Ishikawa (cell line): ENCODE results near the gene BEAN1.
A peak's percentile ranks its signal among the peaks of the same experiment; 100 is the strongest.

Experiments used
- CEBPB ChIP-seq: IDR thresholded peaks from 2 replicates; pipeline ENCODE4 v1.6.1; 2012
- CREB1 ChIP-seq: IDR thresholded peaks from 2 replicates; pipeline ENCODE4 v1.6.1; 2012; ENCODE audit warnings: low read depth
- EGR1 ChIP-seq: IDR thresholded peaks from 2 replicates; pipeline ENCODE4 v1.6.1; 2012
- EP300 ChIP-seq: IDR thresholded peaks from 2 replicates; pipeline ENCODE4 v1.6.1; 2012; ENCODE audit warnings: borderline replicate concordance
- FOXM1 ChIP-seq: IDR thresholded peaks from 2 replicates; pipeline ENCODE4 v1.6.1; 2012; ENCODE audit warnings: low read depth, borderline replicate concordance
- NFIC ChIP-seq: IDR thresholded peaks from 2 replicates; pipeline ENCODE4 v1.6.1; 2012
- RAD21 ChIP-seq: IDR thresholded peaks from 2 replicates; pipeline ENCODE4 v1.6.1; 2012; ENCODE audit warnings: low read depth
- TAF1 ChIP-seq: IDR thresholded peaks from 2 replicates; pipeline ENCODE4 v1.6.1; 2012; ENCODE audit warnings: low read depth, mild to moderate bottlenecking
- TCF12 ChIP-seq: IDR thresholded peaks from 2 replicates; pipeline ENCODE4 v1.6.1; 2012; ENCODE audit warnings: low read depth
- TEAD4 ChIP-seq: IDR thresholded peaks from 2 replicates; pipeline ENCODE4 v1.6.1; 2012
- YY1 ChIP-seq: IDR thresholded peaks from 2 replicates; pipeline ENCODE4 v1.6.1; 2012; ENCODE audit warnings: low read depth
- ZBTB7A ChIP-seq: IDR thresholded peaks from 2 replicates; pipeline ENCODE4 v1.6.1; 2012; ENCODE audit warnings: low read depth
- TF ChIP-seq, protein P1 (sequence below): IDR thresholded peaks from 2 replicates; pipeline ENCODE4 v1.6.1; 2012
- TF ChIP-seq, protein P2 (sequence below): IDR thresholded peaks from 2 replicates; pipeline ENCODE4 v1.6.1; 2012
- TF ChIP-seq, protein P3 (sequence below): IDR thresholded peaks from 2 replicates; pipeline ENCODE4 v1.6.1; 2012; ENCODE audit warnings: low read depth, mild to moderate bottlenecking

Gene BEAN1

DNA sequence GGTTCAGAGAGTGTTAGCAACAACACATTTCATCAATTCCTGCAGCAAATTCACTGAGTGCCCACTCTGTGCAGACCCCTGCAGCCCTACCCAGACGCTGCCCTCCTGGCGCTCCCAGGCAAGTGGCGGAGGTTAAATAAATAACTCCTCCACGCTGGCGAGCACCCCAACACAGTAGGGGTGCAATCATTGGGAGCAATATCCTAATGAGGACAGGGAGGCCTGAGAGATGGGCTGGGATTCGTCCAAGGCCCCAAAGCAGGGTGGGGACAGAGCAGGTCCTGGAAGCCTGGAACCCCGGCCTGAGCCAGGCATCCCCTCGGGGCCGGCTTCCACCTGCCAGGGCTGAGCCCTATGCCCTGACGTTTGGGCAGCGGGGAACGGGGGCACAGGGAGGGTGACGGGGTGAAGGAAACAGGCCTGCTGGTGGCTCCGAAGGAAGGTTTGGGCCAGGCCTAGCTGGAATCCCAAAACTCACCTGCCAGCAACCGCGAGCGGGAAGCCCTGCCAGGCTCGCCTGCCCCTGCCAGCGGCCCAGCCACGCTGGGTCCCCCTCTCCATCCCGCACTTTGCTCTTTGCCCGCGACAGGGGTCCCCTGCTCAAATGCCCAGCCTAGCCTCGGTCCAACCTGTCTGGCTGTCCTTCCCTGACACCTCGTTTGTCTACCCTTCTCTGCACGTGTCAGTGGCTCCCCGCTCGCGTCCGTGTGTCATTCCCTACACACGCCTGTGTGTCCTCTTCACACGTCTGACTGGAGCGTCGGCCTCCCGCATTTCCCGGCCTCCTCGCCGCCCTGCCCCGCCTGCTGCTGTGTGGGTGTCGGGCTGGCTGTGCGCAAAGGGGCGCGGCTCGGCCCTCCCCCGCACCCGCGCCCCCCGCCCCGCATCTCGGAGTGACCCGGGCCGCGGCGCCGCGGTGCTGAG, 721 bp upstream of the BEAN1 start:
- TF ChIP-seq, protein P1, sequence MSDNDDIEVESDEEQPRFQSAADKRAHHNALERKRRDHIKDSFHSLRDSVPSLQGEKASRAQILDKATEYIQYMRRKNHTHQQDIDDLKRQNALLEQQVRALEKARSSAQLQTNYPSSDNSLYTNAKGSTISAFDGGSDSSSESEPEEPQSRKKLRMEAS = peak; percentile 72
- TF ChIP-seq RAD21 = no peak
- no peak for TF ChIP-seq TAF1
- peak; percentile 49 for TF ChIP-seq EGR1
- TF ChIP-seq TEAD4 = no peak

DNA sequence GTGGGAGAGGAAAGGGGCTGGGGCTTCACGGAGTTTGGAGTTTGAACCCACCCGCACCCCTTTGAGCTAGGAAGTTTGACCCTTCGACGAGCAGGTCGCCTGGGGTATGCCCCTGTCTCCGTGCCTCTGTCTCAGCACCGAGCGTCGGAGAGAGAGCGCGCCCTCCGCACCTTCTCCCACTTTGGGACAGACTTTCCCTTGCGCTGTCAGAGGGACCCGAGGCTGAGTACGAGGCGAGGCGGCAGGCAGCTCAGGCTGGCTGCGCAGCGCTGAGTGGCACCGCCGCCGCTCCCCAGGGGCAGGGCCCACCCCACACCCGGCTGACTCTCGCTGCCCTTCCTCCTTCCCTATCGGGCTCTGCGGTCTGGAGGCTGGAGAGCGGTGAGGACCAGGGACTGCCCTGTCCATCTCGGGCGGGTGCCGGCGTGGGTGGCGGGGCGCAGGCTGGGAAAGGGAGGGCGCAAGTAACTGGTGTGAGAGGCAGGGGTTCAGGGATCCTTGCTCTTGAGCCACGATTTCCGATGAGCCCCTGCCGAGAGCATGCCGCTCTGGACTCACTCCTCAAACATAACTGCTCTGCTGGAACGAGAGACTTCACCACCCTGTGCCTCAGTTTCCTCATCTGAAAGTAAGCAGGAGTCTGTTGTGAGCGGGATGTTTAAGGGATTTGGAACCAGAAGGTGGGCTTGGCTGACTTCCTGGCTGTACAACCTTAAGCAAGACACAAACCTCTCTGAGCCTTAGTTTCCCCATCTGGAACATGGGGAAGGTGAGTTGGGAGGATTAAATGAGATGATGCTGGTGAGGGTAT, 981 bp downstream of the BEAN1 start:
- TF ChIP-seq, protein P1 = no peak
- TF ChIP-seq, protein P2, sequence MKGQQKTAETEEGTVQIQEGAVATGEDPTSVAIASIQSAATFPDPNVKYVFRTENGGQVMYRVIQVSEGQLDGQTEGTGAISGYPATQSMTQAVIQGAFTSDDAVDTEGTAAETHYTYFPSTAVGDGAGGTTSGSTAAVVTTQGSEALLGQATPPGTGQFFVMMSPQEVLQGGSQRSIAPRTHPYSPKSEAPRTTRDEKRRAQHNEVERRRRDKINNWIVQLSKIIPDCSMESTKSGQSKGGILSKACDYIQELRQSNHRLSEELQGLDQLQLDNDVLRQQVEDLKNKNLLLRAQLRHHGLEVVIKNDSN = no peak
- TF ChIP-seq, protein P3, sequence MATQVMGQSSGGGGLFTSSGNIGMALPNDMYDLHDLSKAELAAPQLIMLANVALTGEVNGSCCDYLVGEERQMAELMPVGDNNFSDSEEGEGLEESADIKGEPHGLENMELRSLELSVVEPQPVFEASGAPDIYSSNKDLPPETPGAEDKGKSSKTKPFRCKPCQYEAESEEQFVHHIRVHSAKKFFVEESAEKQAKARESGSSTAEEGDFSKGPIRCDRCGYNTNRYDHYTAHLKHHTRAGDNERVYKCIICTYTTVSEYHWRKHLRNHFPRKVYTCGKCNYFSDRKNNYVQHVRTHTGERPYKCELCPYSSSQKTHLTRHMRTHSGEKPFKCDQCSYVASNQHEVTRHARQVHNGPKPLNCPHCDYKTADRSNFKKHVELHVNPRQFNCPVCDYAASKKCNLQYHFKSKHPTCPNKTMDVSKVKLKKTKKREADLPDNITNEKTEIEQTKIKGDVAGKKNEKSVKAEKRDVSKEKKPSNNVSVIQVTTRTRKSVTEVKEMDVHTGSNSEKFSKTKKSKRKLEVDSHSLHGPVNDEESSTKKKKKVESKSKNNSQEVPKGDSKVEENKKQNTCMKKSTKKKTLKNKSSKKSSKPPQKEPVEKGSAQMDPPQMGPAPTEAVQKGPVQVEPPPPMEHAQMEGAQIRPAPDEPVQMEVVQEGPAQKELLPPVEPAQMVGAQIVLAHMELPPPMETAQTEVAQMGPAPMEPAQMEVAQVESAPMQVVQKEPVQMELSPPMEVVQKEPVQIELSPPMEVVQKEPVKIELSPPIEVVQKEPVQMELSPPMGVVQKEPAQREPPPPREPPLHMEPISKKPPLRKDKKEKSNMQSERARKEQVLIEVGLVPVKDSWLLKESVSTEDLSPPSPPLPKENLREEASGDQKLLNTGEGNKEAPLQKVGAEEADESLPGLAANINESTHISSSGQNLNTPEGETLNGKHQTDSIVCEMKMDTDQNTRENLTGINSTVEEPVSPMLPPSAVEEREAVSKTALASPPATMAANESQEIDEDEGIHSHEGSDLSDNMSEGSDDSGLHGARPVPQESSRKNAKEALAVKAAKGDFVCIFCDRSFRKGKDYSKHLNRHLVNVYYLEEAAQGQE = no peak
- no peak for TF ChIP-seq FOXM1
- no peak for TF ChIP-seq CREB1
- TF ChIP-seq TEAD4 = no peak
- TF ChIP-seq ZBTB7A = no peak
- no peak for TF ChIP-seq EP300
- TF ChIP-seq RAD21 = no peak
- no peak for TF ChIP-seq CEBPB
- no peak for TF ChIP-seq TAF1
- no peak for TF ChIP-seq YY1
- no peak for TF ChIP-seq TCF12

DNA sequence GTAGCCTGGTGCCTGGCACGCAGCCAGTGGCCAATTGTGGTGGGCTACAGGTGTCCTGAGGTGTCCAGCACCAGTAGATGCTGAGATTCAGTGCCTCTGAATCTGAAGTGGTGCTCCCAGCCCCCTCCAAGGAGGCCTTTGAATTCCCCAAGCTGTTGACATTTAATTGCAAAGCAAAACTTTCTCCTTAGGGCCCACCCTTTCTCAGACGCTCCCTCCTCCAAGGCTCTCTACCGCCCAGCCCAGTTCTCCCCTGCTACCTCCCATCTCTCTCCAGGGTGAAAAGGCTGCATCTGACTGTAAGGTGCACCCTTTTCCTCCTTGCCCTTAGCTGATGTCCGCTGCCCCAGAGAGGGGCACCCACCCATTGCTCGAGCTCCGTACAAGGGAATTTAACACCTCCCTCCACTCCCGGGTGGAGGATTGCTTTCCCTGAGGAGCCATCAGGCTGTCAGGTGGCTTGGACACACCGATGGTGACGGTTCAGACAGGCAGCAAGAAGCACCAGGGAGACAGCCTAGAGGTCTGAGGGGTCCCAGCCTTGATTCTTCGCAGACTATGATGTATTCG, 1.7 kb downstream of the BEAN1 start:
- TF ChIP-seq EGR1 (no peak), NFIC (0 out of 2 replicates have a peak, but pooled peaks have one; percentile 8)
- TF ChIP-seq, protein P1 = no peak

DNA sequence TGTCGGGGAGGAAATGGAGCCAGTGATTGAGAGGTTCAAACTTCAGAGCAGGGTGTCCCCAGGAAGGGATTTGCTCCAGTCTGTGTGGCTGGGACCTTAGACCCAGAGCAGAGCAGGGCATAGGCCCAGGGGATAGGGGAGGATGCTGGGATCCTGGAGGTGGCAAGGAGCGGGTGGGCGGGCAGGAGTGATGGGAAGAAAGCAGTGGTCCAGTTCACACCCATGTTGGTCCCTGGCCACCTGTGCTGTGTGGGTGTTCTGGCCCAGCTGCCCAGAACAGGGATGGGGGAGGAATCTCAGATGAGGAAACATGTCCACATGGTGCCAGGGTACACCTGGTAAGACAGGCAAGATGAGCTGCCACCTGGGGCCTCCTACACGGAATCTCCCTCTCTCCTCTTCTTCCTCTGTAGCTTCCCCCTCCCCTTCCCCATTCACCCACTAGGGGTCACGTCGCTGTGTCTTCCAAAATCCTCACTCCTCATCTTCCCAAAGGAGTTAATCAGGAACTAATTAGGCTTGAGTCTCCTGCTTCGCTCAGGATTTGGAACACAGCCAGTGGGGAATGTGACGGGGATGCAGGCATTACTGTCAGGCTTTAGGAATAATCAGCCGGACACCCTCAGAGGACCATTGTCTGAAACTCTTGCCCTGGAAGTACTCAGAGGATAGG, 2.3 kb downstream of the BEAN1 start:
- TF ChIP-seq, protein P2 = no peak
- TF ChIP-seq TEAD4 = no peak
- TF ChIP-seq TCF12 = no peak
- TF ChIP-seq, protein P1 = no peak
- TF ChIP-seq ZBTB7A = no peak
- TF ChIP-seq FOXM1 = no peak
- TF ChIP-seq EP300 = no peak
- TF ChIP-seq RAD21 = no peak
- no peak for TF ChIP-seq TAF1
- TF ChIP-seq, protein P3 = no peak

DNA sequence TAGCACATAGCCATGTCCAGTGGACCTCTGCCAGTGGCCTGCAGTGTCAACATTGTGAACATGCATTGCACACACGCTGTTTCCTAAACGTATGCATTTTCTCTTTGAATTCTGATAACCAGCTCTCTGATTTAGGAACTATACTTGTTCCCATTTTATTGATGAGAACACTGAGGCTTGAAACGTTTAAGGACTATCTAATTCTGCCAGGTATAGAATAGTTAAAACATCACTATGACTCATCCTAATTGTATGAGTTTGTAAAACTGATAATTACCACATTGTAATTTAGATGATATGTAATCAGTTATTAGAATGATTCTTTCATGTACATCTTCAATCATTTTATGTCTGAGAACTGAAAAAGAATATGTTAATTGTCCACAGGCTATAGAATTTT, 3.1 kb downstream of the BEAN1 start:
- no peak for TF ChIP-seq TAF1
- TF ChIP-seq, protein P2 = no peak
- no peak for TF ChIP-seq EGR1
- no peak for TF ChIP-seq ZBTB7A
- no peak for TF ChIP-seq CREB1
- TF ChIP-seq TEAD4 = no peak
- TF ChIP-seq FOXM1 = no peak
- no peak for TF ChIP-seq YY1
- no peak for TF ChIP-seq RAD21
- TF ChIP-seq, protein P1 = no peak
- TF ChIP-seq CEBPB = no peak
- no peak for TF ChIP-seq NFIC
- TF ChIP-seq, protein P3 = no peak
- no peak for TF ChIP-seq TCF12
- no peak for TF ChIP-seq EP300
